HEK293 (cell line): ENCODE results near the gene AQP3.

ENCODE experiments used
- CTCF ChIP-seq: fragments of 450-650 bp; formaldehyde crosslinking; IDR thresholded peaks from 2 replicates; pipeline ENCODE4 v1.5.1; 2016; ENCODE audit warnings: missing biosample characterization, missing genetic modification characterization
- GFI1B ChIP-seq: fragments of 450-650 bp; formaldehyde crosslinking; IDR thresholded peaks from 2 replicates; pipeline ENCODE4 v1.5.1; 2016; ENCODE audit warnings: missing biosample characterization, missing genetic modification characterization
- HOXC10 ChIP-seq: sonication (generic); formaldehyde crosslinking; IDR thresholded peaks from 2 replicates; pipeline ENCODE4 v1.8.1; 2023; ENCODE audit warnings: mild to moderate bottlenecking, missing genetic modification reagents
- KLF17 ChIP-seq: fragments of 450-650 bp; formaldehyde crosslinking; IDR thresholded peaks from 2 replicates; pipeline ENCODE4 v1.5.1; 2016; ENCODE audit warnings: missing biosample characterization, missing genetic modification characterization
- ZBTB7A ChIP-seq: fragments of 450-650 bp; formaldehyde crosslinking; IDR thresholded peaks from 2 replicates; pipeline ENCODE4 v1.5.1; 2016; ENCODE audit warnings: low read depth, missing biosample characterization, missing genetic modification characterization
- ZNF140 ChIP-seq: fragments of 450-650 bp; formaldehyde crosslinking; IDR thresholded peaks from 2 replicates; pipeline ENCODE4 v1.5.1; 2016; ENCODE audit warnings: missing biosample characterization, missing genetic modification characterization
- ZNF639 ChIP-seq: fragments of 450-650 bp; formaldehyde crosslinking; IDR thresholded peaks from 2 replicates; pipeline ENCODE4 v1.5.1; 2016; ENCODE audit warnings: missing biosample characterization, missing genetic modification characterization

- TF ChIP-seq CTCF (tag by site-specific recombination) (no peak), ZNF639 (tag by site-specific recombination) (no peak), ZBTB7A (tag by site-specific recombination) (no peak), HOXC10 (CRISPR knock-in tag) (no peak), GFI1B (tag by site-specific recombination) (no peak), KLF17 (tag by site-specific recombination) (no peak), ZNF140 (tag by site-specific recombination) (no peak)
Measured at GRCh38 chr9:33455945-33456344, 8.6 kb upstream of the AQP3 start.
